Epidermal melanocyte (primary cell): ENCODE measurements around the gene PDZD7.

Source experiments
- DNase-seq: peaks from one replicate; pipeline ENCODE4 v3.0.0; 2011; ENCODE audit warnings: low spot score; ENCODE audit not compliant: insufficient read length

The PDZD7 gene

GRCh38 chr10:101019440-101019703, 11.6 kb downstream of the PDZD7 start:
- no peak for DNase-seq

DNA sequence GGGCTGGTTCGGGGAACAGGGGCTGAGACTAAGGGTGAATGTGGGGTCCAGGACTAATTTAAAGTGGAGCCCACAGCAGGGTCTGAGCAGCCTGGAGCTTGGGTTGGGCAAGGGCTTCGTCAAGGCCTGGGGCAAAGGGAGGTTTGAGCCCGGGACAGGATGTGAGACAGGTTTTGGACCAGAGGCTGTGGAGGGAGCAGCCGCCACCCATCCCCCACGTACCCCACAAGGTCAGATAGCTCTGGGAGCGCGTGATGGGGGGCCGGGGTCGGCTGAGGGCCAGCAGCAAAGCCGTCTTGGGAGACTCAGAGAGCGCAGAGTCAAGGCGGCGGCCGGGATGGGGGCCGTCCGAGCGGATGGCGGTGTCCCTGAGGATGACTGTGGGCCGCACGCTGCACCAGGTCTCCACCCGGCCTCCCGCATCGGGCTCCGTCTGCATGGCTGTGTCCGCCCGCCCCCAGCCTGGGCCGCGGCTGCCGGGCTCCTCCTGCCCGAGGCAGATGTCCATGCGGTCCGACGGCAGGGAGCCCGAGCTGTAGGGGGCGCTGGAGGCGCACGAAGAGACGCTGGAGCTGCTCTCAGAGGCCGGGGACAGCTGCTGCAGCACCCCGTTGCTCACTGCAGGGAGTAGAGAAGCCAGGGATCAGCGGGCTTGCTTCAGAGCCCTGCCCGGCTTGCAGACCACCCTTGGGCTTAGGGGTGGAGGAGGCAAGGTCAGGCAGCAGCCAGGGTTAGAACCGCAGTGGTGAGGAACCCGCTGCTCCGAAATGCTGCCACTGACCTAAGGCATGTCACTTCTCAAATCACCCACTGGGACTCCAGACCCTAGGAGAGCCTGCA, 12.1 kb downstream of the PDZD7 start:
- DNase-seq, result peak; percentile 85

DNA sequence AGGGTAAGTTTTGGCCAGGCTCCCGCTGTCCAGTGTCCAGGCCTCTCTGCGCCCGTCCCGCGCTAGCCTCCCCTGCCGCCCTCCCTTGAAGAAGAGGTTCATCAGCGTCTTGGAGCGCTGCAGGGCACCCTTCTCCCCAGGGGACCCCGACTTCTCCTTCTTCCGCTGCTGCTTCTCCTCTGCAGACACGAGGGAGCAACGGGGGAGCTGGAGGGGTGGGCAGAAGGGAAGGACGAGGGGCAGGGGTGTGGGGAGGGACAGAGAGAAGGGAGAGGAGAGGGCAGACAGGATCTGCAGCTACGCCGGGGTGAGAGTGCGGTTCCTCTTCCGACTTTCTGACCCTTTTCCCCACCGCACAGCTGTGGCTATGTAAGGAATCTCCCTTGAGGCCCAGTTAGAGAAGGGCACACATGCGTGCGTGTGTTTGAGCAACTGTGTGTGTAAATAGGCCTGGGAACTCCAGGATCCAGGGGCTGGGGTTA, 12.8 kb downstream of the PDZD7 start:
- DNase-seq, result no peak

- no peak for DNase-seq
These were observed 14.1 kb downstream of the PDZD7 start for GRCh38 chr10:101016814-101017213.

GRCh38 chr10:101015582-101015973, 15.4 kb downstream of the PDZD7 start:
- no peak for DNase-seq

DNA sequence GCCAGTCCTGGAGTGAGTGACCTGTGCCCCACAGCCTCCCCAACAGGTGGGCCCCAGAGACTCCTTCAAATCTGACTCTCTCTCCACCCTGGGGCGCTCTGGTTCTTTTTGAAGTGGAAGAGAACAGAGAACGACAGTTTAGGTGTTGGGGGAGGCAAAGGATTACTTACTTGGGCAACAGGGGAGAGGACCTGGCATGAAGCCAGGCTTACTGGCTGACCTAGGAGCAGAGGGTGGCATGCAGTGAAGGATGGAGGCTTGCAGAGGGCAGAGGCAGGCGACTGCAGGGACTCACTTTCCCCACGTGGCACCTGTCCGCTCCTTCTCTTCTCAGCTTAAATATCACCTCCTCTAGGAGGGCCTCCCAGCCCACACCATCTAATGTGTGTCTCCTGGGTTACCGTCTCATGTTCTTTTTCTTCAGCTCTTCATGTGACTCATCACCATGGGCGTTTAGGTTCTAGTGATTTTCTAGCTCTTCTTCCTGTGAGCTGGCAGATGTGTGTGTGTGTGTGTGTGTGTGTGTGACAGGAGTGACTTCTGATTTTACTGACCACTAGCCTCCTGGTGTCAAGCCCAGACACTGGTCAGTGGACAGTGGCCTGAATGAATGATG, 15.9 kb downstream of the PDZD7 start:
- no peak for DNase-seq

DNA sequence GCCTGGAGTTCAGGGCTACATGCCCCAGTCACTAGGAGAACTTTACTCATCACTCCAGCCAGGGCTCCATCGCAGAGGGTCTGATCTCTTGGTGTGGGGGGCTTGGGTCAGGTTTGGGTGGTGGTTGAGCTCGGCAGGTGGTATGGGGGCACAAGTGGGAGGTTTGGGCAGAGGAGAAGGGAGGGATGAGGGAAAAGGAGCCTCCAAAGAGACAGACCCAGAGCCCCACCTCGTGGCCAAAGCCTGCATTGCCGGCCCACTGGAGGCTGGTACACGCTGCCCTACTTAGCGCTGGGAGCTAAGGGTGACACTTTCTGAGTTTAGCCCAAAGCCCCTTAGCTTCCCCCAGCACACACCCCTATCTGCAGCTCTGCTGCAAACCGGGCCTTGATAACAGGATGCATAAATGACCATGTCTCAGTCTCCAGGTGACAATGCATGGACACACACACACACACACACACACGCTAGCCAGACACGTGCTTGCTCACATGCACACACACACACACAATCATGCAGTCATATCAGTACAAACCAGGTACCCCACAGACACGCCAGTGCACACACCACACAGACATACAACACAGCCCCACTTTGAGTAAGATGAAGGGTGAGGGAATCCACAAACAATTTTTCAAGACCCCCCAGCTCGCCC, 16.6 kb downstream of the PDZD7 start:
- peak; percentile 88 for DNase-seq

GRCh38 chr10:101013365-101013825, 17.5 kb downstream of the PDZD7 start:
- no peak for DNase-seq

GRCh38 chr10:101012525-101013364, 18.2 kb downstream of the PDZD7 start:
- DNase-seq, result peak; percentile 99

- no peak for DNase-seq
These were observed 19.2 kb downstream of the PDZD7 start for GRCh38 chr10:101011517-101012423.

DNA sequence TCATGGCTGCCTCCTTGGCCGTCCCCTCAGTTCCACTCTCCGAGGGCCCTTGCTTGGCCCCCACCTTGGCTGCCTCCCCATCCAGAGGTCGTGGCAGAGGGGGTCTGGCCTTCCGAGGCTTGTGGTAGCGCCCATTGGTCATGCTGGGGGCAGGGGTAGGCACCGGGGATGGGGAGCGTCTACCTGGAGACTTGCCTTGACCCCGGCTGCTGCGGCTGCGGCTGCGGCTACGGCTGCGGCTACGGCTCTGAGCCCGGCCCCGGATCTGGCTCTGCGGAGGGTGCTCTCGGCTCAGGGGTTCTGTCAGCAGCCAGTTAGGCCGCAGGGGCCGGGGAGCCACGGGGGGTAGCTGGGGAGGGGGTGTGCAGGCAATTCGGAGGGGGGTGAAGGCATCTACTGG, 20.6 kb downstream of the PDZD7 start:
- no peak for DNase-seq

DNA sequence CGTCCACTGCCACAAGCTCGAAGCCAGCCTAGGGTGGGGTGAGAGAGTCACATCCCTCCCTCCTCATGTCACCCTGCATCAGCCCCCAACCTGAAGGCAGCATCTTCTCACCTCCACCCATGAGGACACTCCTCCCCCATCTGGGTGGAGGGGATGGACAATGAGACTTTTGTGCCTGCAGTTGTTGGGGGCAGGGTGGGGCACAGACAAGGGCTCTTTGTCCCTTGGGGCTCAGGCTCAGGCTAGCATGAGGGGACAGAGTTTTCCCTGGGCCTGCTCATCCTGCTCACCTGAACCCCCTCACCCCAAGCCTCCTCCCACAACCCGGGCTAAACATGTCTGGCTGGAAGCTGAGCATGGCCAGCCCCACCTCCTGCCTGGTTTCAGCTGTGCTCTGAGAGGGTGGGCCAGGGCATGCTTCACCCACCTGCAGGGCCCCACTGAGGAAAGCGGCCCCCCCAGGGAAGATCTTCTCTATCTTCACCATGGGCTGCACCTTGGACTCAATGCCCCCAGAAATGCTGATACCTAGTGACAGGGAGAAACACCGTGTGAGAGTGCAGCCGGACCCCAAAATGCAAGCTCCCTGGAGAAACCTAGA, 22.0 kb downstream of the PDZD7 start:
- peak; percentile 49 for DNase-seq

GRCh38 chr10:101007915-101008822, 22.8 kb downstream of the PDZD7 start:
- no peak for DNase-seq

DNA sequence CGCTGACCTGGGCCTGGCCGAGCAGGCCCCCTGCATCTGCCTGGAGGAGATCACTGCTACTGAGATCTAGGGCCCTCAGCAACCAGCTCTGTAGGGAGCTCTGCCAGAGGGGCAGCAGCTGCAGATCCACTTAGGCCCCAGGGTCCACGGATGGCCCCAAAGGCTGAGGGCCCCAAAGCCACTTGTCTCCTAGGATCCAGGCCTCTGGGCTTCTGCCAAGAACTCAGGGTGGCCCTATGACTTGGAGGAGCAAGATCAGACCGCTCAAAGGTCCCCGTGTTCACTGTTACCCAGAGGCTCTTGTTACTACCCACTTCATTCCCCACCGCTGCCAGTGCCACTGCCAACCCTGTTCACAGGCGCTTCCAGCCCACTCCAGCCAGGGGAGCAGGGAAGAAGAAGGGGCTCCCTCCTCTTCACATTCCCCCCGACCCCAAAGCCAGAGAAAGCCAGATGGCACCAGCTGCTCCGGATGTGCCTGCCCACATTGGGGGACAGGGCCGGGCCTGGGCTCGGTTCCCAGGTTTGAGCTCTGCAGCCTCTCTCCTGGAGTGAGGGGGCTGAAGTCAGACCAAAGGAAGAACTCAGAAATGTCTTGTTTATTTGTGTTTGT, 23.7 kb downstream of the PDZD7 start:
- no peak for DNase-seq

GRCh38 chr10:101006593-101007098, 24.3 kb downstream of the PDZD7 start:
- DNase-seq, result no peak

DNA sequence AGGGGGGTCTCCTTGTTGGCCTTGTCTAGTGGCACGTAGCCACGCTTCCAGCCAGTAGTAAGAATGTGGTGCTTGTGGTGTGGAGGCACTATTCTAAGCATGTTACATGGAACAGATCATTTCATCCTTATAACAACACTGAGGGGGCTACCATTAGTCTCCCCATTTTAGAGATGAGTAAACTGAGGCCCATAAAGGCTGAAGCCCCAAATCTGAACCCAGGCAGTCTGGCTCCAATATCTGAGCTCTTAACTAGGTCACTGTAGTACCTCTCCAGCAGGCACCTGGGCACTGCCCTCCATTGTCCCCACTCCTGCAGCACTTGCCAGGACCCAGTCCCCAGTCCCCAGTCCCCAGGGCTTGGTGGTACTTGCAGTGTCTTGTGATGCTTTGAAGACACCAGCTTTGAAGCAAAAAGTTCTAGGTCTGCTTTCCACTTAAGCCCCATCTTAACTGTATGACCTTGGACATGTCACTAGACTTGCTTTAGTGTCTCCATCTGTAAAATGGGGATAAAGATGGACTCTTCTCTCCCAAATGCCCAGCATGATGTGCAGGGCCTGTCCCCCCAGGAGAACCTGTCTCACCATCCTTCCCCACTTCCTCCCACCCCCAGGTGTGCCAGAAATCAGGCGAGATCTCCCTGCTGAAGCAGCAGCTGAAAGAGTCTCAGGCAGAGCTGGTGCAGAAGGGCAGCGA, 24.9 kb downstream of the PDZD7 start:
- DNase-seq, result no peak

GRCh38 chr10:101005361-101005760, 25.6 kb downstream of the PDZD7 start:
- no peak for DNase-seq
